ENCODE data around the gene STK38L. TPM values are rescaled to one million over a fixed set of nuclear protein-coding genes. Genes with fewer than 3 reads are reported as not detected.

STK38L gene
- total RNA-seq, 1 donor from 2014 or later: 30.8 TPM

DNA sequence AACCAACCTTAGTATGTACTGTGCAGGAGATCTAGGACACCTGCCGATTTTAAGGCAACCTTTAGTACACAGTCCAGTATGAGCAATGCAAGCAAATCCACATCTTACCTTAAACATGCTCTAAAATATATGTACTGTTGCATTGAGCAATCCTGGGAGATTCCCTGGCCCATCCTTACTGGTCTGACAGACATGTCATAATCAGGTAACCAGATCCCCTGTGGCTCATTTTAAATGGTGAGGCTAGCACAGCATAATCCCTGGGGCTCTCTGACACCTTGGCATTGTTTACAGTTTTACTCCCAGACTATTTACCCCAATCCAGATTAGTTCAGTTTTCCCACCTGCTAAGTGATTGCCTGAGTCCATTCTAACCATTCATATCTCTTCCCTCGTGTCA lies 103.7 kb downstream of the STK38L start:
- H3K36me3 Mint-ChIP-seq (ENCODE audit: low read depth, unreplicated experiment): no peaks in the 10 kb centered on the region
- H3K9me3 Mint-ChIP-seq (ENCODE audit: unreplicated experiment): no peaks in the 10 kb centered on the region
- no peak for DNase-seq (ENCODE audit: low spot score)
- H3K4me1 Mint-ChIP-seq (ENCODE audit: unreplicated experiment): no peaks in the 10 kb centered on the region
- peaks cover 4% of the 10 kb centered on the region for H3K27me3 Mint-ChIP-seq (ENCODE audit: unreplicated experiment)
- TF ChIP-seq, protein P1, sequence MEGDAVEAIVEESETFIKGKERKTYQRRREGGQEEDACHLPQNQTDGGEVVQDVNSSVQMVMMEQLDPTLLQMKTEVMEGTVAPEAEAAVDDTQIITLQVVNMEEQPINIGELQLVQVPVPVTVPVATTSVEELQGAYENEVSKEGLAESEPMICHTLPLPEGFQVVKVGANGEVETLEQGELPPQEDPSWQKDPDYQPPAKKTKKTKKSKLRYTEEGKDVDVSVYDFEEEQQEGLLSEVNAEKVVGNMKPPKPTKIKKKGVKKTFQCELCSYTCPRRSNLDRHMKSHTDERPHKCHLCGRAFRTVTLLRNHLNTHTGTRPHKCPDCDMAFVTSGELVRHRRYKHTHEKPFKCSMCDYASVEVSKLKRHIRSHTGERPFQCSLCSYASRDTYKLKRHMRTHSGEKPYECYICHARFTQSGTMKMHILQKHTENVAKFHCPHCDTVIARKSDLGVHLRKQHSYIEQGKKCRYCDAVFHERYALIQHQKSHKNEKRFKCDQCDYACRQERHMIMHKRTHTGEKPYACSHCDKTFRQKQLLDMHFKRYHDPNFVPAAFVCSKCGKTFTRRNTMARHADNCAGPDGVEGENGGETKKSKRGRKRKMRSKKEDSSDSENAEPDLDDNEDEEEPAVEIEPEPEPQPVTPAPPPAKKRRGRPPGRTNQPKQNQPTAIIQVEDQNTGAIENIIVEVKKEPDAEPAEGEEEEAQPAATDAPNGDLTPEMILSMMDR (IDR thresholded peaks at IDR 0.05; ENCODE audit: unreplicated experiment): no peak
- no peak overlapping the region for H3K27ac Mint-ChIP-seq (ENCODE audit: unreplicated experiment)
- H3K4me3 Mint-ChIP-seq (ENCODE audit: unreplicated experiment): no peak overlapping the region

DNA sequence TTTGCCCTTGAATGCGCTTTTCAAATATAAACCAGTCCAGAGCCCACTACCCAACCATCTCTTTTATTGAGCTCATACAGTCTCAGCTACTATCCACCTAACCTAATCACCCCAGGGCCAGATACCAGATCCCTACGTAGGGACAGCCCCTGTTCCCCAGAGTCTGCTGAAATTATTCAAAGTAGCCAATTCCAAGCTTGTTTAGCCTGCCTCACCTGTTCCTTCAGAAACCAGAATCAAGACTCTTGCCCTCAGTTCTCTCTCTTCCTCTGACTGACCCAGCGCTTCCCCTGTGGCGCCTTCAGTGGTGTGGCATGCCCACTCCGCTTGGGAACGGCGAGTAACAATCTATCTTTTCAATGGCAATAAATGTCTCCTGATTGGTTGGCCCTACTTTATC lies 107.4 kb downstream of the STK38L start:
- Mint-ChIP-seq H3K27ac (ENCODE audit: unreplicated experiment) (no peak overlapping the region), H3K4me3 (ENCODE audit: unreplicated experiment) (no peak overlapping the region), H3K36me3 (ENCODE audit: low read depth, unreplicated experiment) (no peaks in the 10 kb centered on the region), H3K4me1 (ENCODE audit: unreplicated experiment) (no peaks in the 10 kb centered on the region), H3K27me3 (ENCODE audit: unreplicated experiment) (peaks cover 4% of the 10 kb centered on the region), H3K9me3 (ENCODE audit: unreplicated experiment) (no peaks in the 10 kb centered on the region)
- TF ChIP-seq, protein P1 (IDR thresholded peaks at IDR 0.05; ENCODE audit: unreplicated experiment): no peak
- DNase-seq (ENCODE audit: low spot score): no peak

DNA sequence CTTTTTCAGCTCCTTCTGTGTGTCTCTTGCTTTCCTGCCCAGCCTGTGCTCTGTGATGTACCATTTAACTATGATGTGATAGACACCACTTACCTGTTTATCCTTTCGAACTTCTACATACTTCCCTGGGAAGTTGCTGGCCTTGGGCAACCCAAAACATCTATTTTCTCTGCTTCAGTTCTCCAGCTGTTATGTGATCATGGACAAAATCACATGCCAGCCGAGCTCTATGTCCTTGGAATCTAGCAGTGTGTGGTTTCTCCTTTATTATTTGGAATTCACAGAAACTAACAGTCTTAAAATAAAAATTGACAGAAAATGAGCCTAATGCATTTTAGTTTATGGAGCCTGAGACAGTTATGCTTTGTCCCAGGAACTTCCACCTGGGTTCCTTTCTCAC lies 111.4 kb downstream of the STK38L start:
- Mint-ChIP-seq H3K4me1 (ENCODE audit: unreplicated experiment) (no peaks in the 10 kb centered on the region), H3K9me3 (ENCODE audit: unreplicated experiment) (no peaks in the 10 kb centered on the region), H3K4me3 (ENCODE audit: unreplicated experiment) (no peak overlapping the region), H3K27ac (ENCODE audit: unreplicated experiment) (no peak overlapping the region), H3K27me3 (ENCODE audit: unreplicated experiment) (no peaks in the 10 kb centered on the region), H3K36me3 (ENCODE audit: low read depth, unreplicated experiment) (no peaks in the 10 kb centered on the region)
- no peak for DNase-seq (ENCODE audit: low spot score)
- TF ChIP-seq, protein P1 (IDR thresholded peaks at IDR 0.05; ENCODE audit: unreplicated experiment): no peak

DNA sequence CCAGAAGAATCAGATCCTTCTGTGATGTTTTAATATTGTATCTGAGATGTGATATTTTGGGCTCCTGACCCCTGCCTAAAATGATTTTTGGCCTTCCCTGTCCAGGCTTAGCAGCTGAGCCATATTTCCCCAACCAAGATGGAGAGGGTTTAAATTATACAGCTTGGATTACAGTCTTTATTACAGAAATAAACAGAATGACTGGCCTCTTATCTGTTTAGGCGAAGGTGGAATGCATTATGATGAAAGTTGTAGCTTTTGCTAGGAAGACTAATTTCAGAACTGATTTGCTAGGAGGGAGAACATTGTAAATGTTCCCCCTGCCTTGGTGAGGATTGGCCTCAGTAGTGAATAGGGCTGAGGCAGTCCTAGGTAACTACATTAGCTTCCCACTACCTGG lies 111.9 kb downstream of the STK38L start:
- H3K4me3 Mint-ChIP-seq (ENCODE audit: unreplicated experiment): no peak overlapping the region
- TF ChIP-seq, protein P1 (IDR thresholded peaks at IDR 0.05; ENCODE audit: unreplicated experiment): no peak

DNA sequence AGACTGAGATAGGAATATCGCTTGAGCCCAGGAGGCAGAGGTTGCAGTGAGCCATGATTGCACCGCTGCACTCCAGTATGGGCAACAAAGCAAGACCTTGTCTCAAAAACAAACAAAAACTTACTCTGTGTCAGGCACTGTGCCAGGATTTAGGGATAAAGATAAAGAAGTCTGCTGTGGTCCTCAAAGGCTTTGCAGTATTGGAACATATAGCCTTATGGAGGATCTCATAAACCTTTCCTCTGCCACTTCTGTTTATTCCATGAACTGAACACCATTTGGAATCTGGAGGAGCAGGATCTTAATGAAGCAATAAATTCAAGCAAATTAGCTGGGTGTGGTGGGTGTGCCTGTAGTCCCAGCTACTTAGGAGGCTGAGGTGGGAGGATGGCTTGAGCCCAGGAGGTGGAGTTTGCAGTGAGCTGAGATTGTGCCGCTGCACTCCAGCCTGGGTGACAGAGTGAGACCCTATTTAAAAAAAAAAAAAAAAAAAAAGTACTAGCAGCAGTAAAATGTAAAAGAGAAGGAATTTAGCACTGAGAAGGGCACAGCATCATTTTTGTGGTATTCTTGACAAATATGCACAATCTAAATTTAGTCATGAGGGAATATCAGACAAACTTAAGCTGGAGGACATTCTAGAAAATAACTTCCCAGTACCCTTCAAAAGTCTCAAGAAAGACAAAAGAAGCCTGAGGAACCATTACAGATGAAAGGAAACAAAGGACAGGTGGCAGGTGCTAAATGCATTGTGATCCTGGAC lies 115.7 kb downstream of the STK38L start:
- Mint-ChIP-seq H3K27me3 (ENCODE audit: unreplicated experiment) (no peaks in the 10 kb centered on the region), H3K27ac (ENCODE audit: unreplicated experiment) (no peak overlapping the region), H3K4me1 (ENCODE audit: unreplicated experiment) (no peaks in the 10 kb centered on the region), H3K4me3 (ENCODE audit: unreplicated experiment) (no peak overlapping the region), H3K9me3 (ENCODE audit: unreplicated experiment) (no peaks in the 10 kb centered on the region), H3K36me3 (ENCODE audit: low read depth, unreplicated experiment) (no peaks in the 10 kb centered on the region)
- TF ChIP-seq, protein P1 (IDR thresholded peaks at IDR 0.05; ENCODE audit: unreplicated experiment): no peak
- DNase-seq (ENCODE audit: low spot score): no peak

More for the DNA sequence above, 111.9 kb downstream of the STK38L start:
- Mint-ChIP-seq H3K27me3 (ENCODE audit: unreplicated experiment) (no peaks in the 10 kb centered on the region), H3K4me1 (ENCODE audit: unreplicated experiment) (no peaks in the 10 kb centered on the region), H3K9me3 (ENCODE audit: unreplicated experiment) (no peaks in the 10 kb centered on the region), H3K27ac (ENCODE audit: unreplicated experiment) (no peak overlapping the region), H3K36me3 (ENCODE audit: low read depth, unreplicated experiment) (no peaks in the 10 kb centered on the region)
- no peak for DNase-seq (ENCODE audit: low spot score)

Measured in endothelial cell (in vitro differentiated cells).